Heart left ventricle (tissue), 16 donors: ENCODE results near the gene GMPS. TPM values are rescaled to one million over a fixed set of nuclear protein-coding genes. Genes with fewer than 3 reads are reported as not detected.

Experiments used
- ATAC-seq, 4 donors: fragments of 200-7000 bp; cut with Tn5 transposase; one replicate each; pipeline ENCODE4 v1.9.1; 2020 to 2022; ENCODE audit warnings: moderate library complexity in 4 of 4, mild to moderate bottlenecking in 3 of 4, moderate number of reproducible peaks in 1 of 4
- DNase-seq, 5 donors: peaks; one replicate each; pipeline ENCODE4 v3.0.0-alpha.2; 2020
- H3K27ac ChIP-seq, 12 donors: fragments of 200-600 bp; sonication (generic) in 4 of 12; one replicate each; pipeline versions ENCODE4 v1.5.0 to v1.8.0; 2016 to 2022; ENCODE audit warnings: mild to moderate bottlenecking in 2 of 12
- H3K27me3 ChIP-seq, 9 donors: fragments of 200-600 bp; sonication (generic) in 2 of 9; one replicate each; pipeline versions ENCODE4 v1.5.1 to v1.8.0; 2016 to 2022; ENCODE audit warnings: mild to moderate bottlenecking in 3 of 9
- H3K36me3 ChIP-seq, 9 donors: fragments of 200-600 bp; sonication (generic) in 2 of 9; one replicate each; pipeline versions ENCODE4 v1.5.0 to v1.8.0; 2018 to 2022; ENCODE audit warnings: mild to moderate bottlenecking in 2 of 9
- H3K4me1 ChIP-seq, 12 donors: fragments of 200-600 bp; sonication (generic) in 4 of 12; one replicate each; pipeline versions ENCODE4 v1.5.0 to v1.8.0; 2016 to 2022; ENCODE audit warnings: mild to moderate bottlenecking in 3 of 12
- H3K4me3 ChIP-seq, 12 donors: fragments of 200-600 bp; sonication (generic) in 4 of 12; one replicate each; pipeline versions ENCODE4 v1.5.0 to v1.8.0; 2017 to 2022; ENCODE audit warnings: mild to moderate bottlenecking in 9 of 12, moderate library complexity in 4 of 12
- H3K9me3 ChIP-seq, 12 donors: fragments of 200-600 bp; sonication (generic) in 4 of 12; one replicate each; pipeline versions ENCODE4 v1.5.0 to v1.8.0; 2016 to 2022; ENCODE audit warnings: mild to moderate bottlenecking in 1 of 12
- CTCF ChIP-seq, 12 donors: fragments of 200-600 bp; sonication (generic) in 4 of 12; IDR thresholded peaks; one replicate each; pipeline versions ENCODE4 v1.5.0 to v1.8.0; 2018 to 2022; ENCODE audit warnings: antibody characterized with exemption in 12 of 12, mild to moderate bottlenecking in 5 of 12
- POLR2A ChIP-seq, 2 donors: fragments of 450-650 bp; IDR thresholded peaks; one replicate each; pipeline ENCODE4 v1.6.1; 2017; ENCODE audit warnings: antibody characterized with exemption in 2 of 2, mild to moderate bottlenecking in 2 of 2, moderate library complexity in 2 of 2
- WGBS, 4 donors: extraction: QIAGEN DNeasy Blood & Tissue Kit in 2 of 4; methylation state at CpG; one replicate each; pipeline versions ENCODE4 v1.1.5 to v1.1.7; 2013 to 2018; 5-methylcytosine and 5-hydroxymethylcytosine counted together
- intact Hi-C, 10 donors: fragments of 100-400 bp; cut with DNase I; formaldehyde crosslinking; loops; one replicate each; pipeline versions ENCODE4 v1.11.1 to v1.14.2; 2022
- polyA plus RNA-seq, 2 donors: library from polyadenylated mRNA; stranded (reverse); fragments of 200-250 nt; gene quantifications; one replicate each; pipeline ENCODE4 v1.2.3, GENCODE V29; 2013
- total RNA-seq, 9 donors: library from RNA; depleted of rRNA in 2 of 9; stranded (reverse); fragments of >200 nt in 2 of 9; fragmentation: NEBNext Ultra II Directional in 3 of 9; extraction: Animal tissue kit (Norgen Biotek cat#: 25700) in 3 of 9; gene quantifications; one replicate each; pipeline versions ENCODE4 v1.1.0 to v1.2.4, GENCODE V29; 2016 to 2023
- donor health status: ischemic (EF 13 %, LVEDD 7.1; RV severe dilation, severe dysfunction).
- donor health status: healthy with polysubstance abuse.
- donor health status: DM: no; HTN: yes; CAD: no.
- donor health status: DM: no; HTN: no; CAD: no.
- donor health status: ischemic (EF 25% LVEDD 6.9; RV normal size, moderate dysfunction).
- donor health status: ischemic (EF 25% LVEDD 5.7; RV mildly dilated, moderate dysfunction).
- donor health status: healthy.
- donor health status: DM: yes; HTN: yes; CAD: no.
- donor health status: ischemic (EF 35%, LVEDD 5.7; RV mildly dilated, moderate dysfunction).
- donor health status: nonischemic (EF 11% LVEDD 7.7; RV severe dilation, severe dysfunction).
- donor health status: DM: yes; HTN: yes; CAD: no.
- donor health status: PGD.
- donor health status: ischemic (EF 29% LVEDD 5.4; RV normal size, mild dysfunction).
- donor health status: nonischemic (EF 23%, LVEDD 6.1; RV moderate dilation, normal function).

Gene GMPS
- total and polyA plus RNA-seq, 11 donors = 11.9 to 36.8 (median 28.1) TPM

- intact Hi-C loops = no loop called here
- Histone ChIP-seq H3K4me1 (no peaks in the 10 kb centered on the region), H3K4me3 (no peak overlapping the region), H3K27ac (no peak overlapping the region), H3K27me3 (no peaks in the 10 kb centered on the region), H3K9me3 (peaks cover 0 to 5% (median 0%) of the 10 kb centered on the region in 12 donors), H3K36me3 (no peaks in the 10 kb centered on the region)
- TF ChIP-seq POLR2A (IDR thresholded peaks at IDR 0.05) (no peak), CTCF (IDR thresholded peaks at IDR 0.05) (no peak)
- DNase-seq (no peak), ATAC-seq (no peak)
- 79 to 85% (median 83%) methylated on average over 4 of the region's 4 CpGs for WGBS, 4 donors
Measured at GRCh38 chr3:155972885-155973584, 102.6 kb downstream of the GMPS start.

GRCh38 chr3:155978324-155978723, 107.9 kb downstream of the GMPS start:
- intact Hi-C loops = no loop called here
- no peaks in the 10 kb centered on the region for H3K36me3 ChIP-seq
- H3K27ac ChIP-seq = no peak overlapping the region
- TF ChIP-seq POLR2A (IDR thresholded peaks at IDR 0.05) = no peak
- TF ChIP-seq CTCF (IDR thresholded peaks at IDR 0.05) = peak in 3 of 12 donors; percentile 9 to 21 (median 20)
- H3K27me3 ChIP-seq = no peaks in the 10 kb centered on the region
- ATAC-seq (no peak), DNase-seq (no peak)
- WGBS, 4 donors = 78 to 84% (median 80%) methylated on average over 3 of the region's 3 CpGs
- H3K9me3 ChIP-seq = no peaks in the 10 kb centered on the region
- H3K4me1 ChIP-seq = no peaks in the 10 kb centered on the region
- no peak overlapping the region for H3K4me3 ChIP-seq

- Histone ChIP-seq H3K4me3 (no peak overlapping the region), H3K36me3 (no peaks in the 10 kb centered on the region), H3K4me1 (no peaks in the 10 kb centered on the region), H3K27ac (no peak overlapping the region), H3K27me3 (no peaks in the 10 kb centered on the region), H3K9me3 (no peaks in the 10 kb centered on the region)
- DNase-seq (no peak), ATAC-seq (no peak)
- TF ChIP-seq CTCF (IDR thresholded peaks at IDR 0.05) (no peak), POLR2A (IDR thresholded peaks at IDR 0.05) (no peak)
- WGBS, 4 donors = 83 to 89% (median 85%) methylated on average over 3 of the region's 3 CpGs
- intact Hi-C loops = no loop called here
Measured at GRCh38 chr3:155979746-155980145, 109.3 kb downstream of the GMPS start.

GRCh38 chr3:155981669-155982068, 111.2 kb downstream of the GMPS start:
- no peak for DNase-seq
- H3K27me3 ChIP-seq = no peaks in the 10 kb centered on the region
- WGBS, 4 donors = 65 to 77% (median 72%) methylated on average over 3 of the region's 3 CpGs
- no peak for ATAC-seq
- H3K27ac ChIP-seq = no peak overlapping the region
- no peaks in the 10 kb centered on the region for H3K4me1 ChIP-seq
- H3K4me3 ChIP-seq = no peak overlapping the region
- no peak for TF ChIP-seq POLR2A (IDR thresholded peaks at IDR 0.05)
- no peak for TF ChIP-seq CTCF (IDR thresholded peaks at IDR 0.05)
- intact Hi-C loops = no loop called here
- H3K9me3 ChIP-seq = no peaks in the 10 kb centered on the region
- H3K36me3 ChIP-seq = no peaks in the 10 kb centered on the region
